Keratinocyte (primary cell): ENCODE results near the gene TSPAN17. TPM values are rescaled to one million over a fixed set of nuclear protein-coding genes. Genes with fewer than 3 reads are reported as not detected.

ENCODE experiments used
- DNase-seq: peaks from one replicate; pipeline ENCODE4 v3.0.0-alpha.2; 2011; ENCODE audit warnings: low read depth, missing footprints, low spot score
- FAIRE-seq: peaks from 2 replicates; lab custom pipeline; 2011; peaks lifted over from hg19 to GRCh38; lab: Jason Lieb, UNC
- H2AFZ ChIP-seq: 2 replicates; pipeline ENCODE4 v1.6.0; 2012; ENCODE audit warnings: low read length, control low read depth, inconsistent platforms; ENCODE audit not compliant: control insufficient read depth
- H3K27ac ChIP-seq: 2 replicates; pipeline ENCODE4 v1.5.1; 2011; ENCODE audit warnings: low read length; ENCODE audit not compliant: control insufficient read depth, insufficient read depth
- H3K27me3 ChIP-seq: 3 replicates; pipeline ENCODE4 v1.6.0; 2011; ENCODE audit warnings: low read length; ENCODE audit not compliant: control insufficient read depth, insufficient read depth; ENCODE audit errors: extremely low read depth
- H3K36me3 ChIP-seq, 2 experiments: 2 replicates in 1 of 2; 3 replicates in 1 of 2; pipeline ENCODE4 v1.5.1; 2011; ENCODE audit warnings: low read length in 2 of 2, mild to moderate bottlenecking in 1 of 2; ENCODE audit not compliant: control insufficient read depth in 2 of 2, insufficient read depth in 2 of 2; ENCODE audit errors: extremely low read depth in 1 of 2
- H3K4me1 ChIP-seq: 3 replicates; pipeline ENCODE4 v1.5.1; 2011; ENCODE audit warnings: low read length; ENCODE audit not compliant: control insufficient read depth, insufficient read depth; ENCODE audit errors: extremely low read depth
- H3K4me2 ChIP-seq: 3 replicates; pipeline ENCODE4 v1.6.0; 2011; ENCODE audit warnings: low read depth, low read length; ENCODE audit not compliant: control insufficient read depth, insufficient read depth; ENCODE audit errors: extremely low read depth
- H3K4me3 ChIP-seq, 3 experiments: fragments of 200-600 bp in 1 of 3; sonication (generic) in 1 of 3; 2 replicates in 2 of 3; 3 replicates in 1 of 3; pipeline ENCODE4 v1.5.1; 2011 to 2016; ENCODE audit warnings: low read length in 3 of 3, mild to moderate bottlenecking in 3 of 3, control low read depth in 2 of 3, inconsistent platforms in 1 of 3, low read depth in 1 of 3, mixed read lengths in 1 of 3, mixed run types in 1 of 3, moderate library complexity in 1 of 3; ENCODE audit not compliant: control insufficient read depth in 2 of 3, insufficient read depth in 2 of 3; ENCODE audit errors: extremely low read depth in 1 of 3
- H3K79me2 ChIP-seq: 2 replicates; pipeline ENCODE4 v1.6.0; 2012; ENCODE audit warnings: low read length; ENCODE audit not compliant: control insufficient read depth, insufficient read depth
- H3K9ac ChIP-seq: 3 replicates; pipeline ENCODE4 v1.6.0; 2011; ENCODE audit warnings: low read length; ENCODE audit not compliant: control insufficient read depth, insufficient read depth; ENCODE audit errors: extremely low read depth
- H3K9me1 ChIP-seq: 3 replicates; pipeline ENCODE4 v1.6.0; 2011; ENCODE audit warnings: low read length; ENCODE audit not compliant: control insufficient read depth, insufficient read depth; ENCODE audit errors: extremely low read depth
- H3K9me3 ChIP-seq: 2 replicates; pipeline ENCODE4 v1.5.1; 2012; ENCODE audit warnings: low read depth, low read length; ENCODE audit not compliant: control insufficient read depth
- H4K20me1 ChIP-seq: 3 replicates; pipeline ENCODE4 v1.6.0; 2011; ENCODE audit warnings: low read length; ENCODE audit not compliant: control insufficient read depth, insufficient read depth; ENCODE audit errors: extremely low read depth
- EZH2 ChIP-seq: IDR thresholded peaks from one replicate; pipeline ENCODE4 v1.6.1; 2012; ENCODE audit warnings: inconsistent platforms, mild to moderate bottlenecking, low read length, moderate library complexity
- dilution Hi-C: fragments of 300-500 bp; cut with MboI; formaldehyde crosslinking; loops from one replicate; pipeline ENCODE4 v1.7.0; 2020; ENCODE audit warnings: low sequenced_read_pairs; ENCODE audit not compliant: extremely low pct_ligation_motif_present
- polyA plus RNA-seq, 5 experiments: library from polyadenylated mRNA; depleted of rRNA in 3 of 5; stranded (reverse) in 3 of 5; stranded (forward) in 1 of 5; unstranded in 1 of 5; fragments of >200 nt; gene quantifications; 1 replicate in 1 of 5; 2 replicates in 3 of 5; 3 replicates in 1 of 5; pipeline versions ENCODE4 v1.2.1 to v1.2.3, GENCODE V29; 2011 to 2012; ENCODE audit warnings: missing spikeins in 2 of 5, low read depth in 1 of 5, low replicate concordance in 1 of 5
- TF ChIP-seq, protein P1 (sequence below), 3 experiments: IDR thresholded peaks in 1 of 3; conservative IDR thresholded peaks in 1 of 3; optimal IDR thresholded peaks in 1 of 3; 2 replicates in 2 of 3; 3 replicates in 1 of 3; pipeline versions ENCODE3 to v1.5.1; 2011; ENCODE audit warnings: low read length in 3 of 3, mild to moderate bottlenecking in 3 of 3, moderate library complexity in 2 of 3, control low read depth in 1 of 3, inconsistent platforms in 1 of 3; ENCODE audit not compliant: insufficient read depth in 2 of 3; ENCODE audit errors: extremely low read depth in 1 of 3

TSPAN17 gene
- polyA plus RNA-seq, 1 donor (not counting 4 experiments of a cell fraction or from before 2014, with no cell fraction given): 53.1 TPM

DNA sequence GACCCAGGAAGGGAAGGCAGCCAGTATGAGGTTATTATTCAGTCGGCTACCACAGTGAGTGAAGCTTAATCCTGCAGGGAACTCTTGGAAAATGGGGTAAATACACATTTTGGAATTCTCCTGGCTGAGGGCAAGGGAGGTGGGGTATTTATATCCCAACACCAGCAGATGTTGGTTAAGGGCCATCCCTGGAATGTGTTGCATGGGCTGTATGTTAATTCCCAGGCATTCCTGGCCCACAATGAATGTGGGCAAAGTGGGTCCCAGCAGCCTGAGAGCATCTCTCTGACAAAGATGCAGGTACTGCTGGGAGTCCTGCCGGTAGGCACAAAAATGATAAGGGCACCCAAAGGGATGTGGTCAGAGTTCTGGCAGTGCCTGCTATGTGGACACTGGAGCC, 34.4 kb upstream of the TSPAN17 start:
- no peaks in the 10 kb centered on the region for H3K9me3 ChIP-seq
- DNase-seq (no peak), FAIRE-seq (no peak)
- dilution Hi-C loops: no loop called here
- H3K79me2 ChIP-seq: no peaks in the 10 kb centered on the region
- H3K9me1 ChIP-seq: peaks cover 2% of the 10 kb centered on the region
- peaks cover 4% of the 10 kb centered on the region for H3K27me3 ChIP-seq
- peaks cover 39% of the 10 kb centered on the region for H3K4me1 ChIP-seq
- no peak overlapping the region for H3K4me3 ChIP-seq
- no peak overlapping the region for H3K4me2 ChIP-seq
- H3K9ac ChIP-seq: no peak overlapping the region
- TF ChIP-seq, protein P1, sequence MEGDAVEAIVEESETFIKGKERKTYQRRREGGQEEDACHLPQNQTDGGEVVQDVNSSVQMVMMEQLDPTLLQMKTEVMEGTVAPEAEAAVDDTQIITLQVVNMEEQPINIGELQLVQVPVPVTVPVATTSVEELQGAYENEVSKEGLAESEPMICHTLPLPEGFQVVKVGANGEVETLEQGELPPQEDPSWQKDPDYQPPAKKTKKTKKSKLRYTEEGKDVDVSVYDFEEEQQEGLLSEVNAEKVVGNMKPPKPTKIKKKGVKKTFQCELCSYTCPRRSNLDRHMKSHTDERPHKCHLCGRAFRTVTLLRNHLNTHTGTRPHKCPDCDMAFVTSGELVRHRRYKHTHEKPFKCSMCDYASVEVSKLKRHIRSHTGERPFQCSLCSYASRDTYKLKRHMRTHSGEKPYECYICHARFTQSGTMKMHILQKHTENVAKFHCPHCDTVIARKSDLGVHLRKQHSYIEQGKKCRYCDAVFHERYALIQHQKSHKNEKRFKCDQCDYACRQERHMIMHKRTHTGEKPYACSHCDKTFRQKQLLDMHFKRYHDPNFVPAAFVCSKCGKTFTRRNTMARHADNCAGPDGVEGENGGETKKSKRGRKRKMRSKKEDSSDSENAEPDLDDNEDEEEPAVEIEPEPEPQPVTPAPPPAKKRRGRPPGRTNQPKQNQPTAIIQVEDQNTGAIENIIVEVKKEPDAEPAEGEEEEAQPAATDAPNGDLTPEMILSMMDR (optimal IDR thresholded peaks at IDR 0.05 in 1 of 3, IDR thresholded peaks at IDR 0.05 in 1 of 3, conservative IDR thresholded peaks at IDR 0.05 in 1 of 3; ENCODE audit: extremely low read depth in 1 of 3, insufficient read depth in 2 of 3, low read length in 3 of 3): no peak
- no peak for TF ChIP-seq EZH2
- H3K27ac ChIP-seq: no peak overlapping the region
- H4K20me1 ChIP-seq: no peaks in the 10 kb centered on the region
- H3K36me3 ChIP-seq: no peaks in the 10 kb centered on the region
- no peak overlapping the region for H2AFZ ChIP-seq

DNA sequence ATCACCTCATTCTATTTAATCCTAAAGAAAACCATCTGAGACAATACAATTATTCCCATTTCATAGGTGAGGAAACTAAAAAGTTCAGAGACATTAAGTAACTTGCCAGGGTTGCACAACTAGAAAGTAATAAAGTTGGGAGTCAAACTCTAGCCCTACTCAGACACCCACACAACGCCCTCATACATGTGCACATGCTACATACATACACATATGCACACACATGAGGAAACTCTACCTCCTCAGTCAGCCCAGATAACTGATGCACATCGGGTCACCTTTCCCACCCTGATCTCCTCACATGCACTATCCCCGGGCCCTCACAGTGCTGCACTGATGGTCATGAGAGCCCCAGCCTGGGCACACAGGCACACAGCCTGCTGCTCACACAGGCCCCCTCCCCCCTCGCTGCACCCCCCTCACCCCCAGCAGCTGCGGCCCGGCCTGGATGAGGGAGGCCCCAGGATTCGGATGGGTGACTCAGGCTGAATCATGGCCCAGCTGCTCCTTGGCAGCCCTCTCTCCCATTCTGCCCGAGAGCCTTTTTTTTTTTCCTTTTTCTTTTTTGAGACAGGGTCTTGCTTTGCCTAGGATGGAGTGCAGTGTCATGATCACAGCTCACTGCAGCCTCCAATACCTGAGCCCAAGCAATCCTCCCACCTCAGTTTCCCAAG, 32.3 kb upstream of the TSPAN17 start:
- no peak overlapping the region for H2AFZ ChIP-seq

More for the DNA sequence above, 32.3 kb upstream of the TSPAN17 start:
- TF ChIP-seq EZH2: no peak
- TF ChIP-seq, protein P1 (optimal IDR thresholded peaks at IDR 0.05 in 1 of 3, IDR thresholded peaks at IDR 0.05 in 1 of 3, conservative IDR thresholded peaks at IDR 0.05 in 1 of 3; ENCODE audit: extremely low read depth in 1 of 3, insufficient read depth in 2 of 3, low read length in 3 of 3): no peak
- DNase-seq: no peak
- no peaks in the 10 kb centered on the region for H3K79me2 ChIP-seq
- dilution Hi-C loops: no loop called here
- H3K27ac ChIP-seq: no peak overlapping the region
- peaks cover 16% of the 10 kb centered on the region for H3K27me3 ChIP-seq
- peaks cover 32% of the 10 kb centered on the region for H3K4me1 ChIP-seq
- no peaks in the 10 kb centered on the region for H3K9me1 ChIP-seq
- no peak overlapping the region for H3K4me3 ChIP-seq
- no peaks in the 10 kb centered on the region for H4K20me1 ChIP-seq
- no peak for FAIRE-seq
- no peak overlapping the region for H3K9ac ChIP-seq
- no peaks in the 10 kb centered on the region for H3K36me3 ChIP-seq
- H3K4me2 ChIP-seq: no peak overlapping the region
- H3K9me3 ChIP-seq: no peaks in the 10 kb centered on the region
